ENCODE results near the gene BMPER. TPM values are rescaled to one million over a fixed set of nuclear protein-coding genes. Genes with fewer than 3 reads are reported as not detected.
"Not testable (repeated sequence)": the region's sequence is repeated elsewhere in the genome, so short reads cannot be mapped to it uniquely, and the experiment has no call there.

The BMPER gene
- total RNA-seq, 1 donor from 2014 or later: 10.2 TPM

- no peak for DNase-seq (ENCODE audit: extremely low spot score, unreplicated experiment)
- H3K4me3 Mint-ChIP-seq: no peak overlapping the region
- no peaks in the 10 kb centered on the region for H3K36me3 Mint-ChIP-seq
- TF ChIP-seq CTCF (conservative IDR thresholded peaks at IDR 0.05): no peak
- no peaks in the 10 kb centered on the region for H3K9me3 Mint-ChIP-seq
- peaks cover 3% of the 10 kb centered on the region for H3K27me3 Mint-ChIP-seq
- H3K27ac Mint-ChIP-seq: no peak overlapping the region
- no peaks in the 10 kb centered on the region for H3K4me1 Mint-ChIP-seq (ENCODE audit: unreplicated experiment)
Measured at GRCh38 chr7:34168013-34168412, 262.7 kb downstream of the BMPER start.

- DNase-seq (ENCODE audit: extremely low spot score, unreplicated experiment); H3K27me3 Mint-ChIP-seq; H3K36me3 Mint-ChIP-seq; H3K9me3 Mint-ChIP-seq; H3K4me1 Mint-ChIP-seq (ENCODE audit: unreplicated experiment): not testable (repeated sequence)
- peak overlapping the region; percentile 94 for H3K4me3 Mint-ChIP-seq
- peak overlapping the region; percentile 98 for H3K27ac Mint-ChIP-seq
Measured at GRCh38 chr7:34174688-34175616, 269.6 kb downstream of the BMPER start.

- no peak for TF ChIP-seq CTCF (conservative IDR thresholded peaks at IDR 0.05)
- peak overlapping the region; percentile 98 for H3K27ac Mint-ChIP-seq
- no peaks in the 10 kb centered on the region for H3K36me3 Mint-ChIP-seq
- H3K4me1 Mint-ChIP-seq (ENCODE audit: unreplicated experiment): no peaks in the 10 kb centered on the region
- peaks cover 4% of the 10 kb centered on the region for H3K9me3 Mint-ChIP-seq
- peak overlapping the region; percentile 94 for H3K4me3 Mint-ChIP-seq
- no peaks in the 10 kb centered on the region for H3K27me3 Mint-ChIP-seq
- no peak for DNase-seq (ENCODE audit: extremely low spot score, unreplicated experiment)
Measured at GRCh38 chr7:34175837-34176236, 270.5 kb downstream of the BMPER start.

GRCh38 chr7:34177476-34177875 is 272.1 kb downstream of the BMPER start:
- H3K36me3 Mint-ChIP-seq: no peaks in the 10 kb centered on the region
- H3K27ac Mint-ChIP-seq: no peak overlapping the region
- DNase-seq (ENCODE audit: extremely low spot score, unreplicated experiment): no peak
- H3K4me3 Mint-ChIP-seq: no peak overlapping the region
- no peaks in the 10 kb centered on the region for H3K4me1 Mint-ChIP-seq (ENCODE audit: unreplicated experiment)
- peaks cover 4% of the 10 kb centered on the region for H3K9me3 Mint-ChIP-seq
- H3K27me3 Mint-ChIP-seq: no peaks in the 10 kb centered on the region
- no peak for TF ChIP-seq CTCF (conservative IDR thresholded peaks at IDR 0.05)

GRCh38 chr7:34181271-34181958 is 276.1 kb downstream of the BMPER start:
- no peak overlapping the region for H3K27ac Mint-ChIP-seq
- no peaks in the 10 kb centered on the region for H3K4me1 Mint-ChIP-seq (ENCODE audit: unreplicated experiment)
- TF ChIP-seq CTCF (conservative IDR thresholded peaks at IDR 0.05): no peak
- no peaks in the 10 kb centered on the region for H3K27me3 Mint-ChIP-seq
- no peaks in the 10 kb centered on the region for H3K9me3 Mint-ChIP-seq
- no peaks in the 10 kb centered on the region for H3K36me3 Mint-ChIP-seq
- no peak overlapping the region for H3K4me3 Mint-ChIP-seq
- DNase-seq (ENCODE audit: extremely low spot score, unreplicated experiment): no peak

- Mint-ChIP-seq H3K4me1 (ENCODE audit: unreplicated experiment) (no peaks in the 10 kb centered on the region), H3K36me3 (no peaks in the 10 kb centered on the region), H3K27me3 (no peaks in the 10 kb centered on the region), H3K9me3 (no peaks in the 10 kb centered on the region), H3K27ac (no peak overlapping the region), H3K4me3 (no peak overlapping the region)
- no peak for DNase-seq (ENCODE audit: extremely low spot score, unreplicated experiment)
- TF ChIP-seq CTCF (conservative IDR thresholded peaks at IDR 0.05): peak; percentile 39
Measured at GRCh38 chr7:34184466-34184865, 279.1 kb downstream of the BMPER start.
